Measurements from ENCODE around the gene NEIL3.

Gene NEIL3

GRCh38 chr4:177410566-177410965 is 100.9 kb downstream of the NEIL3 start:
- no peak for DNase-seq (ENCODE audit: low read depth, low spot score)

DNA sequence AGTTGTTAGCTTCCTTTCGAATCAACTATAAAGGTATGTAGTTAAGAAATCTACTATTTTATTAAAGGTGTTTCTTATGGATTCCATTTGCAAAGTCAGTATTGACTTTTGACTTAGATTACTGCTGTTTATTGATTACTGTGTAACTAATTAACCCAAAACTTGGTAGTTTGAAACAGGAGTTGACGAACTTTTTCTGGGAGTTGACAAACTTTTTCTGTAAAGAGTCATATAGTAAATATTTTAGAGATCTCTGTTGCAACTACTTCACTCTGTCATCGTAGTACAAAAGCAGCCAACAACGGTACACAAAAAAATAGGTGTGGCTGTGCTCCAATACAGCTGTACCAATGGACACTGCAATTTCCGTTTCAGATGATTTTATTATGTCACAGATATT is 102.3 kb downstream of the NEIL3 start:
- DNase-seq (ENCODE audit: low read depth, low spot score), result no peak

Data from brain pericyte (primary cell).